AG04450 (cell line): ENCODE measurements around the gene OR4K14. TPM values are rescaled to one million over a fixed set of nuclear protein-coding genes. Genes with fewer than 3 reads are reported as not detected.
"Not testable (repeated sequence)": the region's sequence is repeated elsewhere in the genome, so short reads cannot be mapped to it uniquely, and the experiment has no call there.

ENCODE experiments used
- CTCF ChIA-PET: fragments of 300-600, 350-600 bp; formaldehyde crosslinking; extraction: SDS; loops from one replicate; lab custom pipeline; 2022; ENCODE audit warnings: antibody characterized with exemption, inconsistent platforms; lab: Charles Lee
- POLR2A ChIA-PET: fragments of 350-600 bp; formaldehyde crosslinking; extraction: SDS; loops from one replicate; lab custom pipeline; 2021; ENCODE audit warnings: antibody characterized with exemption, inconsistent platforms; lab: Yijun Ruan, JAX
- DNase-seq: peaks from one replicate; pipeline ENCODE4 v3.0.0-alpha.2; 2011; ENCODE audit warnings: low read depth, low spot score
- H3K27ac ChIP-seq: one replicate; pipeline ENCODE4 v1.5.1; 2012; ENCODE audit warnings: low read depth, low read length, control low read depth
- H3K27me3 ChIP-seq: one replicate; pipeline ENCODE4 v1.6.0; 2012; ENCODE audit warnings: low read length; ENCODE audit not compliant: control insufficient read depth, insufficient read depth
- H3K4me3 ChIP-seq: 2 replicates; pipeline ENCODE4 v1.5.1; 2011; ENCODE audit warnings: mild to moderate bottlenecking, low read depth, low read length, control low read depth
- H3K9me3 ChIP-seq: 2 replicates; pipeline ENCODE4 v1.5.1; 2012; ENCODE audit warnings: low read length; ENCODE audit not compliant: control insufficient read depth, insufficient read depth
- CTCF ChIP-seq: IDR thresholded peaks from 2 replicates; pipeline ENCODE4 v1.5.1; 2011; ENCODE audit warnings: low read depth, low read length, control low read depth, inconsistent platforms
- polyA plus RNA-seq: library from polyadenylated mRNA; depleted of rRNA; stranded (reverse); fragments of >200 nt; gene quantifications from 2 replicates; pipeline ENCODE4 v1.2.3, GENCODE V29; 2011; rRNA removed

The OR4K14 gene
- polyA plus RNA-seq, 1 experiment: not detected

GRCh38 chr14:19993438-19993837 lies 25.7 kb downstream of the OR4K14 start:
- no peak for DNase-seq
- ChIA-PET CTCF (no interaction called here), POLR2A (no interaction called here)
- Histone ChIP-seq H3K27me3 (no peaks in the 10 kb centered on the region), H3K4me3 (no peak overlapping the region), H3K9me3 (peaks cover 16% of the 10 kb centered on the region), H3K27ac (no peak overlapping the region)
- no peak for TF ChIP-seq CTCF

GRCh38 chr14:19975291-19975690 lies 43.8 kb downstream of the OR4K14 start, which contains the start of gene OR4K15:
Gene OR4K15 (plus strand): TSS chr14:19975591. CDS start chr14:19975591, 0 bp downstream.
- Histone ChIP-seq H3K27ac (no peak within 1 kb of the TSS), H3K27me3 (no peaks in the 10 kb centered on the region), H3K9me3 (no peaks in the 10 kb centered on the region), H3K4me3 (no peak within 1 kb of the TSS)
- POLR2A ChIA-PET: no interaction called here
- no peak for TF ChIP-seq CTCF
- CTCF ChIA-PET: no interaction called here
- DNase-seq: no peak

- ChIA-PET POLR2A (no interaction called here), CTCF (no interaction called here)
- DNase-seq: no peak
- no peaks in the 10 kb centered on the region for H3K27me3 ChIP-seq
- H3K4me3 ChIP-seq: no peak overlapping the region
- no peak overlapping the region for H3K27ac ChIP-seq
- no peak for TF ChIP-seq CTCF
- no peaks in the 10 kb centered on the region for H3K9me3 ChIP-seq
These were observed 44.3 kb downstream of the OR4K14 start for GRCh38 chr14:19974844-19975243.

GRCh38 chr14:19969735-19970134 lies 49.4 kb downstream of the OR4K14 start:
- POLR2A ChIA-PET, DNase-seq, H3K27ac ChIP-seq, CTCF ChIA-PET, H3K4me3 ChIP-seq, H3K27me3 ChIP-seq, H3K9me3 ChIP-seq: not testable (repeated sequence)

Other genes starting within 250 kb of the OR4K14 start
- not detected in 2 replicates for gene OR4M1, start 245.8 kb downstream of the OR4K14 start, polyA plus RNA-seq
- gene OR4N2, start 215.5 kb downstream of the OR4K14 start, polyA plus RNA-seq: not detected in 2 replicates
- not detected in 2 replicates for gene OR4K2, start 144.2 kb downstream of the OR4K14 start, polyA plus RNA-seq
- gene OR4K5, start 98.7 kb downstream of the OR4K14 start, polyA plus RNA-seq: not detected in 2 replicates
- not detected in 2 replicates for gene OR4K1, start 88.4 kb downstream of the OR4K14 start, polyA plus RNA-seq
- not detected in 2 replicates for gene OR4K15, start 43.7 kb downstream of the OR4K14 start, polyA plus RNA-seq
- gene OR4Q2, start 17.1 kb downstream of the OR4K14 start, polyA plus RNA-seq: not detected in 2 replicates
- gene OR4K13, start 16.7 kb upstream of the OR4K14 start, polyA plus RNA-seq: not detected in 2 replicates
- gene OR4L1, start 40.7 kb upstream of the OR4K14 start, polyA plus RNA-seq: not detected in 2 replicates
- not detected in 2 replicates for gene OR4K17, start 91.4 kb upstream of the OR4K14 start, polyA plus RNA-seq
- not detected in 2 replicates for gene OR4N5, start 119.5 kb upstream of the OR4K14 start, polyA plus RNA-seq
- gene OR11G2, start 171.6 kb upstream of the OR4K14 start, polyA plus RNA-seq: not detected in 2 replicates
- gene OR11H6, start 204.4 kb upstream of the OR4K14 start, polyA plus RNA-seq: not detected in 2 replicates
- not detected in 2 replicates for gene OR11H7, start 209.7 kb upstream of the OR4K14 start, polyA plus RNA-seq
- gene OR11H4, start 220.0 kb upstream of the OR4K14 start, polyA plus RNA-seq: not detected in 2 replicates